Panc1 (cell line): ENCODE results near the gene RAD9A. TPM values are rescaled to one million over a fixed set of nuclear protein-coding genes. Genes with fewer than 3 reads are reported as not detected.

Source experiments
- ATAC-seq: fragments of 200-7000 bp; cut with Tn5 transposase; 2 replicates; pipeline ENCODE4 v1.9.1; 2020; ENCODE audit warnings: mild to moderate bottlenecking, moderate library complexity
- BruUV-seq: library from RNA; stranded (reverse); fragments of 400-500 nt; replicated peaks from 2 replicates; lab custom pipeline; 2021; lab: Mats Ljungman, UMichigan
- CTCF ChIA-PET: fragments of 300-600 bp; sonication (Branson Sonifier 250); formaldehyde crosslinking; loops from one replicate; lab custom pipeline; 2022; ENCODE audit warnings: antibody characterized with exemption; lab: Charles Lee
- POLR2A ChIA-PET: fragments of 300-600 bp; sonication (Branson Sonifier 250); formaldehyde crosslinking; loops from one replicate; lab custom pipeline; 2022; ENCODE audit warnings: antibody characterized with exemption; lab: Charles Lee
- DNase-seq: peaks from one replicate; pipeline ENCODE4 v3.0.0-alpha.2; 2010; ENCODE audit warnings: low read depth, low spot score
- H3K27ac ChIP-seq: 2 replicates; pipeline ENCODE4 v1.5.1; 2011; ENCODE audit warnings: mild to moderate bottlenecking, low read length, inconsistent platforms
- H3K27me3 ChIP-seq: fragments of 200-500 bp; sonication (Bioruptor generic); 2 replicates; pipeline ENCODE4 v1.6.0; 2014; ENCODE audit warnings: low read length, inconsistent platforms; ENCODE audit not compliant: control insufficient read depth, insufficient read depth
- H3K36me3 ChIP-seq: fragments of 200-500 bp; sonication (Bioruptor generic); 2 replicates; pipeline ENCODE4 v1.5.1; 2014; ENCODE audit warnings: inconsistent platforms, mild to moderate bottlenecking, low read length, moderate library complexity; ENCODE audit not compliant: control insufficient read depth, insufficient read depth
- H3K4me1 ChIP-seq: 2 replicates; pipeline ENCODE4 v1.5.1; 2011; ENCODE audit warnings: inconsistent platforms, mild to moderate bottlenecking, low read length, moderate library complexity; ENCODE audit not compliant: control insufficient read depth, insufficient read depth
- H3K4me3 ChIP-seq, 2 experiments: 2 replicates each; pipeline ENCODE4 v1.5.1; 2011 to 2012; ENCODE audit warnings: low read depth in 2 of 2, low read length in 2 of 2, mild to moderate bottlenecking in 2 of 2, inconsistent platforms in 1 of 2, moderate library complexity in 1 of 2
- H3K9me3 ChIP-seq: fragments of 200-500 bp; sonication (Bioruptor generic); 2 replicates; pipeline ENCODE4 v1.5.1; 2014; ENCODE audit warnings: low read depth, mild to moderate bottlenecking, inconsistent platforms, low read length, moderate library complexity; ENCODE audit not compliant: control insufficient read depth, insufficient read depth
- POLR2AphosphoS5 ChIP-seq: IDR thresholded peaks from 2 replicates; pipeline ENCODE4 v1.6.1; 2012; ENCODE audit warnings: mild to moderate bottlenecking, low read depth, low read length, moderate library complexity
- SIN3A ChIP-seq: IDR thresholded peaks from 2 replicates; pipeline ENCODE4 v1.6.1; 2012; ENCODE audit warnings: low read depth, mild to moderate bottlenecking, low read length, moderate library complexity, borderline replicate concordance; ENCODE audit not compliant: insufficient read depth
- TCF7L2 ChIP-seq: IDR thresholded peaks from 2 replicates; pipeline ENCODE4 v1.6.1; 2011; ENCODE audit warnings: mild to moderate bottlenecking, low read depth, low read length, inconsistent platforms
- in situ Hi-C: cut with HindIII; loops from 2 replicates; pipeline ENCODE4 v1.10.0; 2016; ENCODE audit warnings: low sequenced_read_pairs, low pct_unique_long_range_greater_than_20kb
- intact Hi-C: fragments of 100-400 bp; cut with micrococcal nuclease; formaldehyde crosslinking; loops from one replicate; pipeline ENCODE4 v1.10.0; 2022; ENCODE audit not compliant: unreplicated experiment
- total RNA-seq: library from RNA; stranded (reverse); gene quantifications from one replicate; pipeline ENCODE4 v1.2.1, GENCODE V29; 2021; ENCODE audit not compliant: unreplicated experiment
- TF ChIP-seq, protein P1 (sequence below): fragments of 450-650 bp; IDR thresholded peaks from 2 replicates; pipeline ENCODE4 v1.5.1; 2017; ENCODE audit warnings: mild to moderate bottlenecking
- TF ChIP-seq, protein P2 (sequence below), 2 experiments: IDR thresholded peaks; 2 replicates each; pipeline ENCODE4 v1.6.1; 2011 to 2012; ENCODE audit warnings: low read depth in 2 of 2, control low read depth in 1 of 2, low read length in 1 of 2, mild to moderate bottlenecking in 1 of 2, moderate library complexity in 1 of 2; ENCODE audit not compliant: insufficient read depth in 1 of 2

The RAD9A gene
- total RNA-seq, 1 experiment from 2014 or later = 33.1 TPM

DNA sequence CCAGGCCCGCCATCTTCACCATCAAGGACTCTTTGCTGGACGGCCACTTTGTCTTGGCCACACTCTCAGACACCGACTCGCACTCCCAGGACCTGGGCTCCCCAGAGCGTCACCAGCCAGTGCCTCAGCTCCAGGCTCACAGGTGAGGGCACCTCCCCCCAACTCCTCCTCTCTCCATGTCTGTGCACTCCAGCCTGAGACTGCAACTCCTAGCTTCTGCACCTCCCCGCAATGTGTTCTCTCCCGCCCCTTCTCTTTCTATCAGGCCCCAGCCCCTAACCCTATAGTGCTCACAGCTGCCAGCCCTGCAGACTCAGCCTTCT is 4.4 kb downstream of the RAD9A start:
- H3K36me3 ChIP-seq = peaks cover 7% of the 10 kb centered on the region
- no peak for DNase-seq
- no peak overlapping the region for H3K27ac ChIP-seq
- POLR2A ChIA-PET = no interaction called here
- in situ Hi-C loops (no loop called here), intact Hi-C loops (no loop called here)
- CTCF ChIA-PET = interaction anchor here (0.6 kb wide), 2 partner anchors 78 to 169 kb away, joined by 3 read pairs; no protein-coding TSS in a partner anchor
- no peak overlapping the region for H3K4me3 ChIP-seq
- H3K9me3 ChIP-seq = no peaks in the 10 kb centered on the region
- TF ChIP-seq POLR2AphosphoS5 = no peak
- TF ChIP-seq TCF7L2 = no peak
- TF ChIP-seq, protein P1, sequence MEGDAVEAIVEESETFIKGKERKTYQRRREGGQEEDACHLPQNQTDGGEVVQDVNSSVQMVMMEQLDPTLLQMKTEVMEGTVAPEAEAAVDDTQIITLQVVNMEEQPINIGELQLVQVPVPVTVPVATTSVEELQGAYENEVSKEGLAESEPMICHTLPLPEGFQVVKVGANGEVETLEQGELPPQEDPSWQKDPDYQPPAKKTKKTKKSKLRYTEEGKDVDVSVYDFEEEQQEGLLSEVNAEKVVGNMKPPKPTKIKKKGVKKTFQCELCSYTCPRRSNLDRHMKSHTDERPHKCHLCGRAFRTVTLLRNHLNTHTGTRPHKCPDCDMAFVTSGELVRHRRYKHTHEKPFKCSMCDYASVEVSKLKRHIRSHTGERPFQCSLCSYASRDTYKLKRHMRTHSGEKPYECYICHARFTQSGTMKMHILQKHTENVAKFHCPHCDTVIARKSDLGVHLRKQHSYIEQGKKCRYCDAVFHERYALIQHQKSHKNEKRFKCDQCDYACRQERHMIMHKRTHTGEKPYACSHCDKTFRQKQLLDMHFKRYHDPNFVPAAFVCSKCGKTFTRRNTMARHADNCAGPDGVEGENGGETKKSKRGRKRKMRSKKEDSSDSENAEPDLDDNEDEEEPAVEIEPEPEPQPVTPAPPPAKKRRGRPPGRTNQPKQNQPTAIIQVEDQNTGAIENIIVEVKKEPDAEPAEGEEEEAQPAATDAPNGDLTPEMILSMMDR = no peak
- TF ChIP-seq, protein P2, sequence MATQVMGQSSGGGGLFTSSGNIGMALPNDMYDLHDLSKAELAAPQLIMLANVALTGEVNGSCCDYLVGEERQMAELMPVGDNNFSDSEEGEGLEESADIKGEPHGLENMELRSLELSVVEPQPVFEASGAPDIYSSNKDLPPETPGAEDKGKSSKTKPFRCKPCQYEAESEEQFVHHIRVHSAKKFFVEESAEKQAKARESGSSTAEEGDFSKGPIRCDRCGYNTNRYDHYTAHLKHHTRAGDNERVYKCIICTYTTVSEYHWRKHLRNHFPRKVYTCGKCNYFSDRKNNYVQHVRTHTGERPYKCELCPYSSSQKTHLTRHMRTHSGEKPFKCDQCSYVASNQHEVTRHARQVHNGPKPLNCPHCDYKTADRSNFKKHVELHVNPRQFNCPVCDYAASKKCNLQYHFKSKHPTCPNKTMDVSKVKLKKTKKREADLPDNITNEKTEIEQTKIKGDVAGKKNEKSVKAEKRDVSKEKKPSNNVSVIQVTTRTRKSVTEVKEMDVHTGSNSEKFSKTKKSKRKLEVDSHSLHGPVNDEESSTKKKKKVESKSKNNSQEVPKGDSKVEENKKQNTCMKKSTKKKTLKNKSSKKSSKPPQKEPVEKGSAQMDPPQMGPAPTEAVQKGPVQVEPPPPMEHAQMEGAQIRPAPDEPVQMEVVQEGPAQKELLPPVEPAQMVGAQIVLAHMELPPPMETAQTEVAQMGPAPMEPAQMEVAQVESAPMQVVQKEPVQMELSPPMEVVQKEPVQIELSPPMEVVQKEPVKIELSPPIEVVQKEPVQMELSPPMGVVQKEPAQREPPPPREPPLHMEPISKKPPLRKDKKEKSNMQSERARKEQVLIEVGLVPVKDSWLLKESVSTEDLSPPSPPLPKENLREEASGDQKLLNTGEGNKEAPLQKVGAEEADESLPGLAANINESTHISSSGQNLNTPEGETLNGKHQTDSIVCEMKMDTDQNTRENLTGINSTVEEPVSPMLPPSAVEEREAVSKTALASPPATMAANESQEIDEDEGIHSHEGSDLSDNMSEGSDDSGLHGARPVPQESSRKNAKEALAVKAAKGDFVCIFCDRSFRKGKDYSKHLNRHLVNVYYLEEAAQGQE (IDR thresholded peaks at IDR 0.05; ENCODE audit: insufficient read depth in 1 of 2, low read depth in 2 of 2, low read length in 1 of 2) = no peak
- TF ChIP-seq SIN3A = no peak
- no peak for ATAC-seq
- H3K27me3 ChIP-seq = no peaks in the 10 kb centered on the region
- BruUV-seq = no TSS peak
- H3K4me1 ChIP-seq = peaks cover 37% of the 10 kb centered on the region

DNA sequence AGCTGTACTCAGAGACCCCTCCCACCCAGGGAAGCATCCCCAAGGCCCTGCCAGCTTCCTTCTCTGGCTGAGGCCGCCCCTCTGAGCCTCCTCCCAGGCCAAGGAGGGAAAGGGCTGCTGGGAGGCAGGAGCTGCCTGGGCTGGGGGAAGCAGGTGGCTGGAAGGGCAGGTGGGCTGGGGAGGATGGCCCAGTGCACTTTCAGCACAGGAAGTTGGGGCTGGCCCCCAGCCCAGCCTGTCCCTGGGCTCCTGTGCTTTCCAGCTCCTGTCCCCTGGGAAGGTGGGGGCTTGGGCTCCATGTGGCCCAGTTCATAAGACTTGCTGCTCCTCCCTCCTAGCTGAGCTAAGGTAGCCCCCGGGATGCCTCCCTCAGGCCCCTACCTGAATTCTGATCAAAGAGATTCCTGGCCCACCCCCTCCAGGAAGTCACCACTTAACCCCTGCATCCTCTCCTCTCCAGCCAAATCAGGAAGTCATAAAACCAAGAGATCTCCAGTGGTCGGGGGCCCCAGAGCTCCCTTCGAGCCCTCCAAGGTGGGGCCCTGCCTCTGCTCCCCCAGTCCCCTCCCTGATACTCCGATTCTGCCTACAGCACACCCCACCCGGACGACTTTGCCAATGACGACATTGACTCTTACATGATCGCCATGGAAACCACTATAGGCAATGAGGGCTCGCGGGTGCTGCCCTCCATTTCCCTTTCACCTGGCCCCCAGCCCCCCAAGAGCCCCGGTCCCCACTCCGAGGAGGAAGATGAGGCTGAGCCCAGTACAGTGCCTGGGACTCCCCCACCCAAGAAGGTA is 5.0 kb downstream of the RAD9A start:
- ChIA-PET POLR2A (no interaction called here), CTCF (interaction anchor here (0.6 kb wide), 2 partner anchors 77 to 170 kb away, joined by 3 read pairs; no protein-coding TSS in a partner anchor)
- no peaks in the 10 kb centered on the region for H3K9me3 ChIP-seq
- 0 out of 2 replicates have a peak overlapping the region, but pooled peaks have one; percentile 7 for H3K27ac ChIP-seq
- intact Hi-C loops (no loop called here), in situ Hi-C loops (no loop called here)
- no peaks in the 10 kb centered on the region for H3K27me3 ChIP-seq
- peaks cover 7% of the 10 kb centered on the region for H3K36me3 ChIP-seq
- no TSS peak for BruUV-seq
- no peak for DNase-seq
- ATAC-seq = no peak
- no peak for TF ChIP-seq POLR2AphosphoS5
- TF ChIP-seq TCF7L2 = no peak
- no peak for TF ChIP-seq SIN3A
- TF ChIP-seq, protein P2 (IDR thresholded peaks at IDR 0.05; ENCODE audit: insufficient read depth in 1 of 2, low read depth in 2 of 2, low read length in 1 of 2) = no peak
- TF ChIP-seq, protein P1 = no peak
- H3K4me1 ChIP-seq = peaks cover 37% of the 10 kb centered on the region
- no peak overlapping the region for H3K4me3 ChIP-seq
